Mucosa of descending colon (tissue), 3 donors: Measurements from ENCODE around the gene TSHZ3. TPM values are rescaled to one million over a fixed set of nuclear protein-coding genes. Genes with fewer than 3 reads are reported as not detected.

Source experiments
- ATAC-seq: fragments of 200-7000 bp; cut with Tn5 transposase; one replicate; pipeline ENCODE4 v1.9.1; 2020; ENCODE audit warnings: mild to moderate bottlenecking, moderate library complexity
- DNase-seq, 3 donors: peaks; one replicate each; pipeline ENCODE4 v3.0.0-alpha.2; 2020
- H3K36me3 ChIP-seq: fragments of 200-600 bp; one replicate; pipeline ENCODE4 v1.8.0; 2021; ENCODE audit warnings: low read depth, mild to moderate bottlenecking
- H3K4me1 ChIP-seq: fragments of 200-600 bp; one replicate; pipeline ENCODE4 v1.8.0; 2021; ENCODE audit warnings: low read depth, mild to moderate bottlenecking
- H3K4me3 ChIP-seq: fragments of 200-600 bp; one replicate; pipeline ENCODE4 v1.8.0; 2021; ENCODE audit warnings: mild to moderate bottlenecking
- H3K9me3 ChIP-seq: fragments of 200-600 bp; one replicate; pipeline ENCODE4 v1.8.0; 2021; ENCODE audit warnings: mild to moderate bottlenecking
- CTCF ChIP-seq: fragments of 200-600 bp; IDR thresholded peaks from one replicate; pipeline ENCODE4 v1.8.0; 2022; ENCODE audit warnings: antibody characterized with exemption, mild to moderate bottlenecking
- intact Hi-C, 2 donors: fragments of 100-400 bp; cut with DNase I in 1 of 2; cut with micrococcal nuclease in 1 of 2; formaldehyde crosslinking; loops; one replicate each; pipeline versions ENCODE4 v1.11.0 to v1.11.1; 2022; cut with DNase I, micrococcal nuclease
- total RNA-seq, 3 donors: library from RNA; stranded (reverse); fragmentation: NEBNext Ultra II Directional in 2 of 3; extraction: Animal tissue kit (Norgen Biotek cat#: 25700) in 2 of 3; gene quantifications; one replicate each; pipeline versions ENCODE4 v1.2.1 to v1.2.4, GENCODE V29; 2021 to 2023
- donor health status: DM: no; HTN: no; CAD: no; lungs with moderate emphysema.
- donor health status: DM: no; HTN: no; CAD: no.
- donor health status: DM: no; HTN: yes; CAD: no.

Gene TSHZ3
- total RNA-seq, 3 donors from 2014 or later, result 1.6 to 32.1 (median 5.2) TPM

GRCh38 chr19:31226151-31226935 is 122.9 kb downstream of the TSHZ3 start:
- no peak for TF ChIP-seq CTCF
- no peaks in the 10 kb centered on the region for H3K4me1 ChIP-seq
- no peak for DNase-seq
- ATAC-seq, result no peak
- H3K9me3 ChIP-seq, result no peaks in the 10 kb centered on the region
- intact Hi-C loops, result no loop called here
- H3K4me3 ChIP-seq, result no peak overlapping the region
- no peaks in the 10 kb centered on the region for H3K36me3 ChIP-seq
